ENCODE data around the gene AKT1.

The AKT1 gene

DNA sequence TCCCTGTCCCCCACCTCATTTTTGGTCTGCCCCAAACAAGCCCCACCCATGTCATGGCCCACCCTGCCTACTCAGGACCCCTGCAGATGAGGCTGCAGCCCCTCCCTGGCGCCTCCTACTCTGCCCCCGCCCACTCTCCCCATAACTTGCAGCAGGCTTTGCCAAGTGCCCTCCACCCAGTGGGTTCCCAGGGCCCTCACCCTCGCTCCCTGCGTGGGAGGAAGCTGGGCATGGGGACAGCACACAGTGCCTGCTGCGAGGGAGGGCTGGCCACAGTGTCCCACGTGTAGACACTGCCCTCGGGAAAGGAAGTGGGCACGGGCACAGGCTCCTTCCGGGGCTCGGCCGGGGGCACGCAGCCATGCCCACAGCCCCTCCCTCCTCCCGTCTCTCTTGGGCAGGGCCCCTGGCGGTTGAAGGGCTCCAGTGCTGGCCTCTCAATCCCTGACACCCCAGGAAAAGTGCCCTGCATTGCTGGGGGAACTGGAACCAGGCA, 9.4 kb downstream of the AKT1 start:
- DNase-seq (ENCODE audit: low read depth), result no peak

DNA sequence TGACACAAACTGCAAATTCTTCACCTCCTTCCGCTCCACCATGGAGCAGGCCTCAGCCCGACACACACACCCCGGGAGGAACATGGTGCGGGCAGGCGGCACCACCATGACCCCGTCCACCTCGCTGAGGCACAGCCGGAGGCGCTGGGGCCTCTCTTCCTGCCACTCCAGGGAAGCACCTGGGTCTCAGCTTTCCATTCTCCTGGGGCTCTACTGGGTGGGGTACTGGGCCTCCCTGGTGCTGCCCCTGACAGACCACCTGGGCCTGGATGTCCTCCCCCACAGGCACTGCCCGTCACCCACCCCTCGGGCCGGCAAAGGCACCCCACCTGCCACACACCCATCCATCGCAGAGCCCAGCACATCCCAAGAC, 9.9 kb downstream of the AKT1 start:
- no peak for DNase-seq (ENCODE audit: low read depth)

DNA sequence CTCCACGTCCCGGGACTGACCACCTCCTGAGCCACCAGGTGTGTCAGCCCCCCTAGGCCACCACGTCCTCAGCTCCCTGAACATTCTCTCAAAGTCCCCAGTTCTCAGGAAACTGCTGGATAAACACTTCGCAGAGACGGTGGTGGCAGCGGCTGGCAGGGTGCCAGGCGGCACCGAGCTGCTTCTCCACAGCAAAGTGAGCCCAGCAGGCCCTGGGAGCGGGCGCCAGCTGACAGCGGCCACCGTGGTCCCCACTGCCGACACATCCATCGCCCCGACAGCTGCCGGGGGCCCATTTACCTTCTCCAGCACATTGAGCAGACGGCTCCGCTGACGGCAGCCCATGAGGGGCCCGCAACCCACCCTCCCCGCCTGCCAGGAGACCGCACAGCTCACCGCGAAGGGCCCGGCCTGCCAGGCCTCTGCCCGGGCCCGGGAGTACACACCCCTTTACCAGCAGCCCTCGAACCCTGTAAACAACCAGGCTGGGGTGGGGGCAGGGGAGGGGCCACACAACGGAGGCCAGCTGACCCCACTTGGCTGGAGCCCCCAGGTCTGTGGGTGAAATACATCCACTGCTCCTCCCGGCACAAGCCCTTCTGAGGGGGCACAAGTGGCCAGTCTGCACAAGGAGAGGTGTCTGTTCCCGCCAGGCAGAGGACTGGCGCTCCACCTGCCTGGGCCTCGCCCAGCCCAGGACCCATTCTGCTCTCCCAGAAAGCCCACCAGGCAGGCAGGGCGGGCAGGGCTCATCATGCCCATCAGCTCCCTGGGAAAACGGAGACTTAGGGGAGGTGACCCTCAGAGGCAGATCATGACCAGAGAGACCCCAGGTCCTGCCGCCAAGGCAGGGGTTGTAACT, 10.5 kb downstream of the AKT1 start:
- DNase-seq (ENCODE audit: low read depth), result no peak

DNA sequence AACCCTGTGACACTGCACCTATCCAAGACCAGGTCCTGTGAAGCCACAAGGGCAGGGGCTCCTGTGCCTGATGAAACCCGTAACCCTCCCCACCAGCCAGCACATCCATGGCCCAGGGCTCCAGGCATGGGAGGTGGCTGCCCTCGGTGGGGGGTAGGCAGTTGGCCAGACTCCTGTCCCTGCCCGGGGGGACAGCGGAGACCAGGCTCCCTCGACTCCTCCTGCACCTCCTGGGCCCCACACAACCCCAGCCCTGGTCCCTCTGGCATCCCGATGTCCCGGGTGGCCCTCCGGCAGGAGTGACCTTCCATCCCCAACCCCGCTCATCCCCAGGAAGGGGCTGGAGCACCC, 11.4 kb downstream of the AKT1 start:
- DNase-seq (ENCODE audit: low read depth), result no peak

DNA sequence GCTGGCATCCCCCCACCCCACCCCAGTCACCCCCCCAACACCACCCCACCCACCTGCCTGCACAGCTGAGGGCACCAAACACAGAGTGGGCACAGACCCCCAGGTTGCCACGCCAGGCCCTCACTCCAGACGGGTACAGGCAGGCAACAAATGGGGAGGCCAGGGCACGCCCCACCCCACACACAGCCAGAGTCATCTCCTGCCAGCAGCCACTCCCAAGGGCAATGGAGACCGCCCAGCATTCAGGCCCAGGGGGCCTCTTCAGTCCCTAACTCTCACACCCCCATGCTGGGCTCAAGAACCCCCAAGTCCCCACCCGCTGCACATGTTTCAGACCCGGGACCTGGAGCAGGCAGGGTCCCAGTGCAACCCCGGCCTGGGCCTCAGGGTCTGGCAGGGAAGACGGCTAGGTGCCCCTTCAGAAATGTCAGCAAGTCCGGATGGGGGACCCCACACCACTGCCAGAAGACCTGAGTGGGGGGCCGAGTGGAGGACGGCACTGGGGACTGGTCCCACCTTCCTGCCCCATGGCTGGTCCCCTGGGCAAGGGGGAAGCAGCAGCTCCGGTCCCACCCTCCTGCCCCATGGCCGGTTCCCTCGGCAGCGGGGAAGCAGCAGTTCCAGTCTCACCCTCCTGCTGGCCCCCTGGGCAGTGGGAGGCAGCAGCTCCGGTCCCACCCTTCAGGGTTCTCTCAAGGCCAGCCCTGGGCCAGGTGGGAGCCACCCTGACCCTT, 11.9 kb downstream of the AKT1 start:
- no peak for DNase-seq (ENCODE audit: low read depth)

DNA sequence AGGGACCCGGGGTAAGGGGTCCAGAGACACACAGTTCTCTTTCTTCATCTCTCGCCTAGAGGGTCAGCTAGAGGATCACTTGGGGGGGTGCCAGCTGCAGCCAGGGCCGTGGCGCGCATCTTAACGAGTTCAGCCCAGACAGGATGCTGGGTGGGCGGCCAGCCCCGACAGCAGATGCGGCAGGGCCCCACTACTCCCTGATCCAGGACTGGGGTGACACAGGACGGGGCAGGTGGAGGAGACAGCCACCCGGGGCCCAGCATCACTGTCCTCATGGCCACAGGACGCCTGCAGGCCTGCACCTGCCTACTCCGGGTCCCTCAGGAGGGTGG, 12.8 kb downstream of the AKT1 start:
- DNase-seq (ENCODE audit: low read depth), result no peak

DNA sequence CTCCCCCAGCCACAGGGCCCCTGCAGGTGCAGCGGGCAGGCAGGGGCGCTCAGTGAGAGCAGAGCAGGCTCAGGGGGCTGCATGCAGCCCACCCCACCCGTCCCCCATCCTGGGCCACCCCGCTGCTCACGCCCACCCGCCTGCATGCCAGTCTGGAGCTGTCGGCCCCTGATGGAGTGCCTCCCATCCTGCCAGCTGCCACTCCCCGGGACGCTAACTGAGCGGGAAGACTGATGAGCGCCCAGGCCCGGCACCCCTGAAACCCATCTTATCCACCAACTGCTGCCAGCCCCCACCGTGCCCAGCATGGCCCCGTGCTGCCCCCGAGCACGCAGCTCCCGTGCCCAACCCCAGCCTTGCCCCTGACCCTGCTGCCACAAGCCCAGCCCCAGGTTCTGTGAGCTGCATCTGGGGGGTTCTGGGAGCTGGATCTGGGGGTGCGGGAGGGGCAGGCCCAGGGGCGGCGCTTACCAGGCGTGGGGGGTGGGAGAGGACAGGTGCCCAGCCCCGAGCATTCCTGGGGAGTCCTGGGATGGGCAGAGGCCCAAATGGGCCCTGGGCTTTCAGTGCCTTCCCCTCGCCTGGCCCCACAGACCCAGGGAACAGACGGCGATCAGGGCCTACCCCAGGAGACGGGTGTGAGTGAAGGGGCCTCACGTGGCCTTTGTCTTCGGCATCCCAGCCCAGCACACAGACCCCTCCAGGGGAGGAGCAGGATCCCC, 13.3 kb downstream of the AKT1 start:
- DNase-seq (ENCODE audit: low read depth), result no peak

DNA sequence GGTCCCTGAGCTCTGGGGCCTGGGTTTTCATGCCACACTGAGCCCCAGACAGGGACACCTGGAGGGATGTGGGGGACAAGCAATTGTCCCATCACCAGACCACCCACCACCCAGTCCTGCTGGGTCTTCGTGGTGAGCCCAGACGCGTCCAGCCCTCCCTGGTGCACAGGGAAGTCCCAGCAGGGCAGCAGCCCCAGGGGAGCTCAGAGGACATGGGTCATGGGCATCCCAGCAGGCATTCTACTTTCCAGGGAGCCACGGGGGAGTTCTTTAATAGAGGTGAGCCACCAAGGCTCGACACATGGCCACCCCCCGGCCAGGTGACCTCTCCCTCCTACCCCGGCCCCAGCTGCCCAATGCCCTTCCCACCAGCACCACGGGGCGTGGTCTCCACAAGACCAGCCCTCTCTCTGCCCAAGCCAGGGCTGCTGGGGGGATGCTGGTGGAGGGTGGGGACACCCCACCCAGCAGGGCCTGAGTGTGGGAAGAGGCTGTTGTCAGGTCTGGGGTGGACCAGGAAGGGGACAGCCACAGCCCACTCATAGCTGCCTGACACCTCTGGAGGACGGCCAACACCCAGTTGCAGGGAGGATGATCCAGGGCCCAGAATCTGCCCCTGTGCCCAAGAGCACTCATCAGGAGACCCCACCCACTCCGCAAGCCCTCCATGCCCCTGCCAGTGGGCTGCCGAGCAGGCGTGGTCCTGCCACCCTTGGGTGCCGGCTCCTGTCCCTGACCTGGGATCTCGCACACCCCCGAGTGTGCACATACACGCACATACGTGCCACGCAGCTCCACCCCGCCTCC, 14.1 kb downstream of the AKT1 start:
- no peak for DNase-seq (ENCODE audit: low read depth)

DNA sequence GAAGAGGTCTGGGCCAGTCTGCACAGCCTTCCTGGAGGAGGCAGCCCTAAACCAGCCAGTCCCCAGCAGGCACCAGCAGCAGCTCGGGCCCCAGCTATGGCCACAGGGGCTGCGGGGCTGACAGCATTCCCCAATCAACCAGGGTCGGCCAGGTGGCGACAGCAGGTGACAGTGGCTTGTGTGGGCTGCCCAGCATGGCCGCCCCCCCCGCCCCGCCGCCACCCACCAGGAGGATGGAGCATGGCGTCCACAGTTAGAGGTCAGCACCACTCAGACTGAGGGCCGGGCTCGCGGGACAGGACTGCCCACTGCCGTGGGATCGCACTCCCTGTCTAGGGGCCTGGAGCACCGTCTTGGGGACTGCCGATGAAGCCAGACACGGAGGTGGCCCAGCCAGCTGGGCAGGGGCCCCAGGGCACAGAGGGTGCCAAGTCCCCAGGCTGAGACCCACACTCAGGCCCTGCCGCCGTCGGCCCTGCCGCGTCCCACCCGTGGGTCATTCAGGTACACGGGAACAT, 15.0 kb downstream of the AKT1 start:
- DNase-seq (ENCODE audit: low read depth), result no peak

DNA sequence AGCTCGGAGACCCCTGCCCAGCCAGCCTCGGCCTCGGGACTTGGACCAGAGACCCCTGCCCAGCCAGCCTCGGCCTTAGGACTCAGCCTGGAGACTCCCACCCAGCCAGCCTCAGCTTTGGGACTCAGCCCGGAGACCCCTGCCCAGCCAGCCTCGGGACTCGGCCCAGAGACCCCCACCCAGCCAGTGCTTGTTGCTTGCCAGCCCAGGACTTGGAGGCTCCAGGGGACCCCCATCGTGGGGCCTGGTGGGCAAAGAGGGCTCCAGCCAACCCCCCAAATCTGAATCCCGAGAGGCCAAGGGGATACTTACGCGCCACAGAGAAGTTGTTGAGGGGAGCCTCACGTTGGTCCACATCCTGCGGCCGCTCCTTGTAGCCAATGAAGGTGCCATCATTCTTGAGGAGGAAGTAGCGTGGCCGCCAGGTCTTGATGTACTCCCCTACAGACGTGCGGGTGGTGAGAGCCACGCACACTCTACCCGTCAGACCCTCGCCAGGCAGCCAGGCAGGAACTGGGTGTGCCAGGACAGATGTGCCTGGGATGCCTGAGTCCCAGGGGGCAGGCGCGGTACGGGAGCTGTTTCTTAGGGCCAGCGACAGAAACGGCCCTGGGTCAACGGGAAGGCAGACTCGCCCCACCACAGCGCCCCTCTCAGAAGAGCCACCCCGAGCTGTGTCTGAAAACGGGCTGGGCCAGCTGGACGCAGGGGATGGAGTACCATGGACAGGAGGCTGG, 15.6 kb downstream of the AKT1 start:
- DNase-seq (ENCODE audit: low read depth), result no peak

DNA sequence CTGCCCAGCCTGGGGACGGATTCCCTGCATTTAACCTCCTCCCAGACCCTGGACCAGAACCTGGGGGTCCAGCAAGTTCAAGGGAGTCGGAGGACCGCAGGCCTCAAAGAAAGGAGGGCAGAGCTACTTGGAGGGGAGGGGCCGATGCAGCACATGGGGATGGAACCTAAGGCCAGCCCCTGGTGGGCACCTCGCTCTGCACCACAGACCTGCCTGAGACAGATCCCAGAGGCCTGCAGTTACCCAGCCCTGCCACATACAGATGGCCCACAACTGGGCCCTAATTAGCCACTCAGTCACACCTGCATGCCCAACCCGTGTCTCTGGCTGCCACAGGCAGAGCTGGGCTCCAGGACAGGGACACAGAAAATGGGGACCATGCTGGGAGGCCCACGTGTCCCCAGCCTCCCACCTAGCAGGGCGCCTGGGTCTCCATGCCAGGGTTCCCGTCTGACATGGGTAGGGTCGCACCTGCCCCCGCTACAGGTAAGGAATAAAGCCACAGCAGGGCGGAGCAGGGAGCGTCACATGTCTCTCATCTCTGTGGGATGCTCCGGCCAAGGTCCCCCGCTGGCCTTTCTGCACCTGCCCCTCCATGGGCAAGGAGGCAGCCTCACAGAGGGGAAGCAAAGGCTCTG, 16.7 kb downstream of the AKT1 start:
- DNase-seq (ENCODE audit: low read depth), result no peak

DNA sequence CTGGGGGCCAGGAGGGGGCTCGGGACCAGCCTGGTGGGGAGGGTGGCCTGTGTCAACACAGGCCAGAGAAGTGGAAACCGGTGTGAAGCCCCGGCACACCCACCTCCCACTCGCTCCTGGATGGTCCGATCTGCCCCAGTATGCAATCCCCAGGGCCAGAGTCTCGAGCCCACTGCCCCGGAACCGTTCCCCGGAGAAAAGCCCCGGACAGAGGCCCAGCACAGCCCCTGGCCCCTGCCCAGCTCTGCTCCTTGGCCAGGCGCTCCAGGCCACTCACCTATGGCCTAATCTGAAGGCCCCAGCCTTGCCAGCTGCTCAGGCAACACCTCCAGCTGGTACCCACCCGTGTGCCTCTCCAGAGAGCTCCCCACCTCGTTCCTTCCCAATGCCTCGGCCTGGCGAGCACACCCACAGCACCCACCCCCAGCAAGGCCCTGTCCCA, 17.7 kb downstream of the AKT1 start:
- no peak for DNase-seq (ENCODE audit: low read depth)

DNA sequence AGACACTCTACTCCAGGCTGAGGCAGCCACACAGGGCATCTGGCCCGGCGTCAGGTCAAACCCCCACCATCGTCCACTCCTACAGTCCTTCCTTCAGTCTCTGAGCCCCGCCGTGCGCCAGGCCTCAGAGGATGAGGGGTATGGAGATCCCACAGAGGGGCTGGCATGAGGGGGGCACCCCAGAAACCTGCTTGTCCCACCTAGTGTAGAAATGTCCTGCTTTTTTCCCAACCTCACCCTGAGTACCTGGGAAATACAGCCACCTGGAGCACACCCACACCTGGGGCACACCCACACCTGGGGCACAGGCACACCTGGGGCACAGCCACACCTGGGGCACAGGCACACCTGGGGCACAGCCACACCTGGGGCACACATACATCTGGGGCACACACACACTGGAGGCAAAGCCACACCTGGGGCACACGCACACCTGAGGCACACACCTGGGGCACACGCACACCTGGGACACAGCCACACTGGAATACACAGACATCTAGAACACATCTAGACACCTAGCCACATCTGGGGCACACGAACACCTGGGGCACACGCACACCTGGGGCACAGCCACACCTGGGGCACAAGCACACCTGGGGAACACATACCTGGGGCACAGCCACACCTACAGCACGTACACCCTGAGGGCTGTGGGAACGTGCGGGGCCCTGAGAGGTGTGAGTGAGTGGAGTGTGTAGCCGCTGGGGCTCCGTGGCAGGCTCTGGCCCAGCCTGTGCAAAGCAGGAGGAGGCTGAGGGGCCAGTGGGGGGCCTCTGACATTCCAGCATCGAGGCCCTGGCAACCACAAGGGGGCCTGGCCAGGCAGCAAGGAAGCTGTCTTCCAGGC, 18.4 kb downstream of the AKT1 start:
- DNase-seq (ENCODE audit: low read depth), result no peak

DNA sequence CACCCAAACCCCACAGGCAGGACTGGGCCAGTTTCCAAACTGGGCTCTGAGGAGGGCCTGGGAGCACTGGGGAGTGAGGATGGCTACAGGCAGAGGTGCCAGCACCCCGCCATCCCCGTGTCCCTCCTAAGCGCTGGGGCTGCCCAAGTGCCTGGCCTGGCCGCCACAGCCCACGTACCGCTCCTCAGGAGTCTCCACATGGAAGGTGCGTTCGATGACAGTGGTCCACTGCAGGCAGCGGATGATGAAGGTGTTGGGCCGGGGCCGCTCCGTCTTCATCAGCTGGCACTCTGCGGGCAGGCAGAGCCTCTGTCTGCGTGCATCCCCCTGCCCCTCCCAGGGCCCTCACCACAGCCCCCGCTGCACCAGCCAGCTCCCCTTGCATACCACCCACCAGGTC, 19.1 kb downstream of the AKT1 start:
- no peak for DNase-seq (ENCODE audit: low read depth)

DNA sequence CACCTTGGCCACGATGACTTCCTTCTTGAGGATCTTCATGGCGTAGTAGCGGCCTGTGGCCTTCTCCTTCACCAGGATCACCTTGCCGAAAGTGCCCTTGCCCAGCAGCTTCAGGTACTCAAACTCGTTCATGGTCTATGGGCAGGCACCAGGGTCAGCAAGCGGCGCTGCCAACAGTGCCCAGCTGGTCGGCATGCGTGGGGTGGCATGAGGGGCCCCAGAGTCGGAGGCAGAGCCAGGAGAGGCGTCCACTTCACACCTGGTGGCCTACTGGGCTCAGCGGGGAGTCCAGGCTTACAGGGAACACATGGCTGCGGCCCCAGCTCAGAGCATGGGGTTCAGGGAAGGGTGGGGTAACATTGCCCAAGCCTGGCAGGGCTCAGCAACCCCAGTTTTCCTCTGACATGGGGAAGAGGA, 20.5 kb downstream of the AKT1 start:
- no peak for DNase-seq (ENCODE audit: low read depth)

DNA sequence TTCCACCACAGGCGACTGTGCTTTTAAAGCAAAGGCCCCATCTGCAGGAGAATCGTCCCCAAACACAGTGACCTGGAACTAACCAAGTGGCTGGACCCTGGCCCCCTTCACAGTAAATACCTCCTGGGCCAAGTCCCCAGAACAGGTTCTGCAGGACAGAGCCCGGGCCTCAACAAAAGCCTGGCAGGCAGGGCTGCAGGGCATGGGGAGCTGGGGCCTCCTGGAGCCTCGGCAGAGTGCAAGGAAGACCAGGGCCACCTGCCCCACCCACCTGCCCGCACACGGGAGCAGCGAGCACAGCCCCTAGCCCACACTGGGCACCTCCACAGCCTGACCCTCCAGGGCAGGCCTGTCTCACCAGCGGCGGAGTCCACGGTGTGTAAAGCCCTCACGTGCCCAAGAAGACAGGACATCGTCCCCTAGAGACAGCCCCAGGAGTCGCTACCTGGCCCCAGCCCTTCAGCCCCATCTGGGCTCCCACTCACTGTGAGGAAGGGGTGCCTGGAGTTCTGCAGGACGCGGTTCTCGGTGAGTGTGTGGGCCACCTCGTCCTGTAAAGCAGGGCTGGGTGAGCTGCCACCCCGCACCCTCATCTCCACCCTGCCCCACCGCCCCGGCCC, 21.0 kb downstream of the AKT1 start:
- DNase-seq (ENCODE audit: low read depth), result no peak

DNA sequence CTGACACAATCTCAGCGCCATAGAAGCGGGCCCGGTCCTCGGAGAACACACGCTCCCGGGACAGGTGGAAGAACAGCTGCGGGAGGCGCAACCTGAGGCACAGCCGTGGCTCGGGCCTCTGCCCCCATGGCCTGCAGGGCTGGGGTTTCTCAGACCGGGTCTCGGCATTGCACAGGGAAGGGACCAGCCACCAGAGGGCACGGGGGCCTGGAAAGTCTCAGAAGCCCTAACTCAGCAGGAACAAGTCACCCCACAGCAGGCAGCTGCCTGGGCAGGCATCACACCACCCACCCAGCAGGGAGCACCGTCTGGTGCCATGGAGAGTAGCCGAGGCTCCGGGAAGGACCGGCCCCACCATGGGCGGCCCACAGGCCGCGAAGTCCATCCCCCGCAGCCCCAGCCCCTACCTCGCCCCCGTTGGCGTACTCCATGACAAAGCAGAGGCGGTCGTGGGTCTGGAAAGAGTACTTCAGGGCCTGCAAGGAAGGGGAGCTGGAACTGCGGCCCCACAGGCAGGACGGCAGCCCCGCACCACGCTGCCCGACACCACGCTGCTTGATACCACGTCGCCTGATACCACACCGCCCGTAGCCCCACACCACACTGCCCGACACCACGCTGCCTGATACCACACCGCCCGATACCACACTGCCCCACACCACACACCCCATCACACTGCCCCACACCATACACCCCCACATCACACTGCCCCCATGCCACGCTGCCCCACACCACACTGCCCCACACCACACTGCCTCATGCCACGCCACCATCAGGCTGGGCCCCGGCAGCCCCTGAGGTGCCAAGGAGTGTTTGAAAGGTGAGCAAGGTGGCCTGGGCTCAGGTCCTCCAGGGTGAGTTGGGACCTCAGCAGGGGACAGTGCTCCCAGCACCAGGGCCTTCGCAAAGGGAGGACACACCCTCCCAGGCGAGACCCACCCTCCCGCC, 21.8 kb downstream of the AKT1 start:
- DNase-seq (ENCODE audit: low read depth), result no peak

Measured in non-pigmented ciliary epithelial cell (primary cell).